ENCODE results near the gene UBE2D4. TPM values are rescaled to one million over a fixed set of nuclear protein-coding genes. Genes with fewer than 3 reads are reported as not detected.
A peak's percentile ranks its signal among the peaks of the same experiment; 100 is the strongest.

UBE2D4 gene
- total RNA-seq, 1 donor from 2014 or later = 17.3 TPM

GRCh38 chr7:43942250-43942649 lies 16.0 kb downstream of the UBE2D4 start:
- H3K36me3 Mint-ChIP-seq (ENCODE audit: insufficient read depth) = no peaks in the 10 kb centered on the region
- DNase-seq (ENCODE audit: low spot score, unreplicated experiment) = no peak
- no peak for TF ChIP-seq CTCF (IDR thresholded peaks at IDR 0.05; ENCODE audit: unreplicated experiment)
- H3K4me3 Mint-ChIP-seq (ENCODE audit: low read depth) = no peak overlapping the region
- H3K27me3 Mint-ChIP-seq = no peaks in the 10 kb centered on the region
- no peaks in the 10 kb centered on the region for H3K9me3 Mint-ChIP-seq (ENCODE audit: low read depth)
- H3K4me1 Mint-ChIP-seq (ENCODE audit: low read depth) = peaks cover 7% of the 10 kb centered on the region
- H3K27ac Mint-ChIP-seq = no peak overlapping the region

GRCh38 chr7:43942997-43943396 lies 16.8 kb downstream of the UBE2D4 start:
- no peaks in the 10 kb centered on the region for H3K27me3 Mint-ChIP-seq
- H3K4me1 Mint-ChIP-seq (ENCODE audit: low read depth) = peaks cover 7% of the 10 kb centered on the region
- peak; percentile 38 for TF ChIP-seq CTCF (IDR thresholded peaks at IDR 0.05; ENCODE audit: unreplicated experiment)
- no peak overlapping the region for H3K4me3 Mint-ChIP-seq (ENCODE audit: low read depth)
- DNase-seq (ENCODE audit: low spot score, unreplicated experiment) = no peak
- no peaks in the 10 kb centered on the region for H3K9me3 Mint-ChIP-seq (ENCODE audit: low read depth)
- peak overlapping the region; percentile 73 for H3K27ac Mint-ChIP-seq
- H3K36me3 Mint-ChIP-seq (ENCODE audit: insufficient read depth) = peaks cover 3% of the 10 kb centered on the region

- H3K36me3 Mint-ChIP-seq (ENCODE audit: insufficient read depth) = peaks cover 3% of the 10 kb centered on the region
- H3K9me3 Mint-ChIP-seq (ENCODE audit: low read depth) = no peaks in the 10 kb centered on the region
- peaks cover 7% of the 10 kb centered on the region for H3K4me1 Mint-ChIP-seq (ENCODE audit: low read depth)
- DNase-seq (ENCODE audit: low spot score, unreplicated experiment) = no peak
- no peaks in the 10 kb centered on the region for H3K27me3 Mint-ChIP-seq
- TF ChIP-seq CTCF (IDR thresholded peaks at IDR 0.05; ENCODE audit: unreplicated experiment) = no peak
- H3K27ac Mint-ChIP-seq = peak overlapping the region; percentile 73
- no peak overlapping the region for H3K4me3 Mint-ChIP-seq (ENCODE audit: low read depth)
These were observed 17.4 kb downstream of the UBE2D4 start for GRCh38 chr7:43943417-43944187.

- Mint-ChIP-seq H3K4me1 (ENCODE audit: low read depth) (peaks cover 7% of the 10 kb centered on the region), H3K4me3 (ENCODE audit: low read depth) (no peak overlapping the region), H3K27me3 (no peaks in the 10 kb centered on the region), H3K36me3 (ENCODE audit: insufficient read depth) (peaks cover 3% of the 10 kb centered on the region), H3K9me3 (ENCODE audit: low read depth) (no peaks in the 10 kb centered on the region), H3K27ac (no peak overlapping the region)
- DNase-seq (ENCODE audit: low spot score, unreplicated experiment) = no peak
- TF ChIP-seq CTCF (IDR thresholded peaks at IDR 0.05; ENCODE audit: unreplicated experiment) = no peak
These were observed 18.1 kb downstream of the UBE2D4 start for GRCh38 chr7:43944286-43944685.

- no peaks in the 10 kb centered on the region for H3K4me1 Mint-ChIP-seq (ENCODE audit: low read depth)
- no peaks in the 10 kb centered on the region for H3K9me3 Mint-ChIP-seq (ENCODE audit: low read depth)
These were observed 25.8 kb downstream of the UBE2D4 start for GRCh38 chr7:43952028-43952427.

More at GRCh38 chr7:43952028-43952427, 25.8 kb downstream of the UBE2D4 start:
- no peak overlapping the region for H3K4me3 Mint-ChIP-seq (ENCODE audit: low read depth)
- H3K27ac Mint-ChIP-seq = no peak overlapping the region
- H3K36me3 Mint-ChIP-seq (ENCODE audit: insufficient read depth) = peaks cover 9% of the 10 kb centered on the region
- no peaks in the 10 kb centered on the region for H3K27me3 Mint-ChIP-seq
- no peak for TF ChIP-seq CTCF (IDR thresholded peaks at IDR 0.05; ENCODE audit: unreplicated experiment)
- no peak for DNase-seq (ENCODE audit: low spot score, unreplicated experiment)

Measured in progenitor cell of endocrine pancreas (in vitro differentiated cells).